NB4 (cell line): ENCODE data around the gene NRTN.

Experiments used
- CTCF ChIP-seq: IDR thresholded peaks from one replicate; pipeline ENCODE4 v1.5.1; 2012; ENCODE audit warnings: low read depth, low read length
- POLR2A ChIP-seq: IDR thresholded peaks from 2 replicates; pipeline ENCODE4 v1.6.1; 2011; ENCODE audit warnings: mild to moderate bottlenecking; ENCODE audit not compliant: insufficient read length; ENCODE audit errors: extremely low read depth

GRCh38 chr19:5795382-5795919 is 9.4 kb upstream of the NRTN start:
- TF ChIP-seq CTCF (no peak), POLR2A (no peak)
